Testis (tissue), 3 donors: Measurements from ENCODE around the gene TNNI3K. TPM values are rescaled to one million over a fixed set of nuclear protein-coding genes. Genes with fewer than 3 reads are reported as not detected.

ENCODE experiments used
- DNase-seq: peaks from one replicate; pipeline ENCODE4 v3.0.0-alpha.2; 2019
- H3K27ac ChIP-seq, 2 donors: fragments of 200-600 bp; sonication (generic); one replicate each; pipeline ENCODE4 v1.5.1; 2019
- H3K27me3 ChIP-seq: fragments of 200-600 bp; sonication (generic); one replicate; pipeline ENCODE4 v1.5.1; 2019
- H3K36me3 ChIP-seq: fragments of 200-600 bp; sonication (generic); one replicate; pipeline ENCODE4 v1.5.1; 2017; ENCODE audit warnings: low read depth; ENCODE audit errors: missing control alignments
- H3K4me1 ChIP-seq: fragments of 200-600 bp; sonication (generic); one replicate; pipeline ENCODE4 v1.5.1; 2019
- H3K4me3 ChIP-seq, 2 donors: fragments of 200-600 bp; sonication (generic); one replicate each; pipeline ENCODE4 v1.5.1; 2017 to 2019
- H3K9me3 ChIP-seq: fragments of 200-600 bp; sonication (generic); one replicate; pipeline ENCODE4 v1.5.1; 2017
- CTCF ChIP-seq, 3 experiments: fragments of 450-650 bp in 2 of 3; fragments of 200-600 bp in 1 of 3; sonication (generic) in 1 of 3; IDR thresholded peaks; one replicate each; pipeline ENCODE4 v1.5.1; 2016 to 2019; ENCODE audit warnings: antibody characterized with exemption in 3 of 3, mild to moderate bottlenecking in 2 of 3, moderate library complexity in 1 of 3
- POLR2A ChIP-seq: fragments of 450-650 bp; IDR thresholded peaks from one replicate; pipeline ENCODE4 v1.6.1; 2017; ENCODE audit warnings: antibody characterized with exemption, mild to moderate bottlenecking, moderate library complexity
- WGBS, 2 donors: methylation state at CpG; one replicate each; pipeline ENCODE4 v1.1.5; 2018; 5-methylcytosine and 5-hydroxymethylcytosine counted together
- intact Hi-C: fragments of 100-400 bp; cut with DNase I; formaldehyde crosslinking; loops from one replicate; pipeline ENCODE4 v1.15.1; 2023; ENCODE audit warnings: low total_unique reads
- polyA plus RNA-seq: library from polyadenylated mRNA; stranded (reverse); fragments of 350-450 nt; fragmentation: Illumina TruSeq; extraction: RNeasy Lipid Tissue Mini Kit (QIAGEN cat#74804); gene quantifications from one replicate; pipeline ENCODE4 v1.2.3, GENCODE V29; 2014; ENCODE audit warnings: low read depth, low replicate concordance; ENCODE audit not compliant: insufficient read depth
- total RNA-seq, 2 donors: library from RNA; depleted of rRNA; stranded (reverse); fragments of >200 nt; gene quantifications; one replicate each; pipeline ENCODE4 v1.2.3, GENCODE V29; 2016

The TNNI3K gene
- total and polyA plus RNA-seq, 3 donors from 2014 or later = 6.4 to 6.8 (median 6.5) TPM

GRCh38 chr1:74426208-74426937, 191.2 kb downstream of the TNNI3K start:
- peaks cover 7% of the 10 kb centered on the region for H3K4me1 ChIP-seq
- 38 to 55% methylated on average over 7 of the region's 7 CpGs for WGBS, 2 donors
- no peaks in the 10 kb centered on the region for H3K27me3 ChIP-seq
- TF ChIP-seq POLR2A (no peak), CTCF (IDR thresholded peaks at IDR 0.05) (no peak)
- DNase-seq = no peak
- no peak overlapping the region for H3K4me3 ChIP-seq
- H3K36me3 ChIP-seq = no peaks in the 10 kb centered on the region
- H3K9me3 ChIP-seq = no peaks in the 10 kb centered on the region
- no peak overlapping the region for H3K27ac ChIP-seq
- intact Hi-C loops = no loop called here

GRCh38 chr1:74427681-74428080, 192.5 kb downstream of the TNNI3K start:
- intact Hi-C loops = no loop called here
- H3K4me3 ChIP-seq = no peak overlapping the region

GRCh38 chr1:74429580-74429979, 194.4 kb downstream of the TNNI3K start:
- intact Hi-C loops = no loop called here
- H3K36me3 ChIP-seq = no peaks in the 10 kb centered on the region
- H3K4me3 ChIP-seq = no peak overlapping the region
- 74 to 82% methylated on average over 3 of the region's 3 CpGs for WGBS, 2 donors
- no peaks in the 10 kb centered on the region for H3K27me3 ChIP-seq
- H3K9me3 ChIP-seq = no peaks in the 10 kb centered on the region
- no peak for DNase-seq
- no peak overlapping the region for H3K27ac ChIP-seq
- TF ChIP-seq CTCF (IDR thresholded peaks at IDR 0.05) = no peak
- no peak for TF ChIP-seq POLR2A
- peaks cover 7% of the 10 kb centered on the region for H3K4me1 ChIP-seq

More at GRCh38 chr1:74427681-74428080, 192.5 kb downstream of the TNNI3K start:
- TF ChIP-seq CTCF (IDR thresholded peaks at IDR 0.05) (no peak), POLR2A (no peak)
- 92 to 93% methylated on average over 1 of the region's 1 CpG for WGBS, 2 donors
- H3K27me3 ChIP-seq = no peaks in the 10 kb centered on the region
- no peaks in the 10 kb centered on the region for H3K9me3 ChIP-seq
- no peak for DNase-seq
- peaks cover 7% of the 10 kb centered on the region for H3K4me1 ChIP-seq
- no peak overlapping the region for H3K27ac ChIP-seq
- H3K36me3 ChIP-seq = no peaks in the 10 kb centered on the region

- no peak for TF ChIP-seq CTCF (IDR thresholded peaks at IDR 0.05)
- no peak for TF ChIP-seq POLR2A
- intact Hi-C loops = no loop called here
- WGBS, 2 donors = 49 to 74% methylated on average over 4 of the region's 4 CpGs
- H3K4me3 ChIP-seq = no peak overlapping the region
- H3K9me3 ChIP-seq = no peaks in the 10 kb centered on the region
- no peak for DNase-seq
- no peaks in the 10 kb centered on the region for H3K36me3 ChIP-seq
- H3K27me3 ChIP-seq = no peaks in the 10 kb centered on the region
- no peak overlapping the region for H3K27ac ChIP-seq
- H3K4me1 ChIP-seq = peaks cover 6% of the 10 kb centered on the region
Observed at GRCh38 chr1:74430342-74430934, 195.3 kb downstream of the TNNI3K start.
